ENCODE results near the gene CLSTN2.

The CLSTN2 gene

GRCh38 chr3:140196970-140197369 lies 262.0 kb downstream of the CLSTN2 start:
- DNase-seq, result no peak

- no peak for DNase-seq
Observed at GRCh38 chr3:140198242-140198641, 263.3 kb downstream of the CLSTN2 start.

GRCh38 chr3:140199008-140199407 lies 264.0 kb downstream of the CLSTN2 start:
- no peak for DNase-seq

GRCh38 chr3:140199743-140200142 lies 264.8 kb downstream of the CLSTN2 start:
- no peak for DNase-seq

- DNase-seq, result no peak
Observed at GRCh38 chr3:140203510-140203909, 268.5 kb downstream of the CLSTN2 start.

- DNase-seq, result no peak
Observed at GRCh38 chr3:140204271-140204984, 269.4 kb downstream of the CLSTN2 start.

- DNase-seq, result no peak
Observed at GRCh38 chr3:140205598-140205997, 270.6 kb downstream of the CLSTN2 start.

- DNase-seq, result no peak
Observed at GRCh38 chr3:140206196-140207040, 271.4 kb downstream of the CLSTN2 start.

- no peak for DNase-seq
Observed at GRCh38 chr3:140207541-140207940, 272.6 kb downstream of the CLSTN2 start.

GRCh38 chr3:140216249-140216648 lies 281.3 kb downstream of the CLSTN2 start:
- DNase-seq, result peak; percentile 6

- no peak for DNase-seq
Observed at GRCh38 chr3:140219291-140219690, 284.3 kb downstream of the CLSTN2 start.

GRCh38 chr3:140219923-140220452 lies 285.0 kb downstream of the CLSTN2 start:
- peak; percentile 0 for DNase-seq

- no peak for DNase-seq
Observed at GRCh38 chr3:140223197-140223596, 288.2 kb downstream of the CLSTN2 start.

GRCh38 chr3:140223631-140224030 lies 288.6 kb downstream of the CLSTN2 start:
- DNase-seq, result no peak

GRCh38 chr3:140224307-140224706 lies 289.3 kb downstream of the CLSTN2 start:
- no peak for DNase-seq

GRCh38 chr3:140225996-140226395 lies 291.0 kb downstream of the CLSTN2 start:
- no peak for DNase-seq

GRCh38 chr3:140233702-140234101 lies 298.7 kb downstream of the CLSTN2 start:
- no peak for DNase-seq

- DNase-seq, result no peak
Observed at GRCh38 chr3:140234256-140234655, 299.3 kb downstream of the CLSTN2 start.

GRCh38 chr3:140236836-140237501 lies 302.0 kb downstream of the CLSTN2 start:
- no peak for DNase-seq

GRCh38 chr3:140238646-140239314 lies 303.8 kb downstream of the CLSTN2 start:
- DNase-seq, result no peak

- no peak for DNase-seq
Observed at GRCh38 chr3:140242818-140243276, 307.9 kb downstream of the CLSTN2 start.

- DNase-seq, result no peak
Observed at GRCh38 chr3:140243575-140243974, 308.6 kb downstream of the CLSTN2 start.

GRCh38 chr3:140244893-140245292 lies 309.9 kb downstream of the CLSTN2 start:
- DNase-seq, result no peak

Data from activated CD4-positive, alpha-beta T cell treated with anti-CD3 and anti-CD28 coated beads, Interleukin-2, Interleukin-6, amounts not matched to agents 100 ng/mL and 50 ng/mL, durations not matched to agents 16 hours and 8 hours (primary cell).